HG02642 (cell line): ENCODE results near the gene NRK.
"Not testable (repeated sequence)": the region's sequence is repeated elsewhere in the genome, so short reads cannot be mapped to it uniquely, and the experiment has no call there.

ENCODE experiments used
- ATAC-seq: cut with Tn5 transposase; IDR thresholded peaks from one replicate; pipeline ENCODE4 v1.9.1; 2021; ENCODE audit warnings: mild to moderate bottlenecking; ENCODE audit not compliant: unreplicated experiment, poor library complexity

The NRK gene

GRCh38 chrX:105822138-105823091, at the start of gene NRK:
Gene NRK, plus strand, starts transcription at chrX:105822539. Its CDS starts 307 bp downstream, at chrX:105822846.
- no peak for ATAC-seq

GRCh38 chrX:105773801-105774200, 48.5 kb upstream of the NRK start:
- no peak for ATAC-seq

- ATAC-seq, result no peak
These were observed 46.7 kb upstream of the NRK start for GRCh38 chrX:105775679-105776078.

GRCh38 chrX:105781804-105782203, 40.5 kb upstream of the NRK start:
- ATAC-seq, result no peak

GRCh38 chrX:105796877-105797276, 25.5 kb upstream of the NRK start:
- ATAC-seq, result not testable (repeated sequence)

- ATAC-seq, result no peak
These were observed 18.4 kb upstream of the NRK start for GRCh38 chrX:105803891-105804290.

- not testable (repeated sequence) for ATAC-seq
These were observed 16.7 kb upstream of the NRK start for GRCh38 chrX:105805655-105806054.

GRCh38 chrX:105816517-105816916, 5.8 kb upstream of the NRK start:
- no peak for ATAC-seq

GRCh38 chrX:105820247-105820646, 2.1 kb upstream of the NRK start:
- ATAC-seq, result no peak

- ATAC-seq, result no peak
These were observed 743 bp upstream of the NRK start for GRCh38 chrX:105821471-105822121.

GRCh38 chrX:105823092-105823455, 735 bp downstream of the NRK start:
- ATAC-seq, result no peak

- no peak for ATAC-seq
These were observed 6.7 kb downstream of the NRK start for GRCh38 chrX:105829011-105829410.

- no peak for ATAC-seq
These were observed 14.9 kb downstream of the NRK start for GRCh38 chrX:105837232-105837631.

- no peak for ATAC-seq
These were observed 23.3 kb downstream of the NRK start for GRCh38 chrX:105845631-105846030.

GRCh38 chrX:105850100-105850499, 27.8 kb downstream of the NRK start:
- ATAC-seq, result not testable (repeated sequence)

GRCh38 chrX:105865709-105866108, 43.4 kb downstream of the NRK start:
- ATAC-seq, result no peak

GRCh38 chrX:105869701-105870100, 47.4 kb downstream of the NRK start:
- ATAC-seq, result no peak

GRCh38 chrX:105870445-105870844, 48.1 kb downstream of the NRK start:
- ATAC-seq, result no peak

- no peak for ATAC-seq
These were observed 50.6 kb downstream of the NRK start for GRCh38 chrX:105872941-105873340.

GRCh38 chrX:105874790-105875189, 52.5 kb downstream of the NRK start:
- no peak for ATAC-seq

GRCh38 chrX:105876658-105877057, 54.3 kb downstream of the NRK start:
- ATAC-seq, result no peak

GRCh38 chrX:105880491-105880890, 58.2 kb downstream of the NRK start:
- no peak for ATAC-seq
